ENCODE data around the gene PACS1. TPM values are rescaled to one million over a fixed set of nuclear protein-coding genes. Genes with fewer than 3 reads are reported as not detected.

PACS1 gene
- total RNA-seq, 1 donor from 2014 or later, result 86.9 TPM

- Mint-ChIP-seq H3K4me3 (ENCODE audit: unreplicated experiment) (no peak overlapping the region), H3K36me3 (ENCODE audit: low read depth, unreplicated experiment) (peaks cover 2% of the 10 kb centered on the region), H3K9me3 (ENCODE audit: unreplicated experiment) (no peaks in the 10 kb centered on the region), H3K4me1 (ENCODE audit: low read depth, unreplicated experiment) (peaks cover 23% of the 10 kb centered on the region), H3K27me3 (ENCODE audit: low read depth, unreplicated experiment) (no peaks in the 10 kb centered on the region), H3K27ac (ENCODE audit: unreplicated experiment) (no peak overlapping the region)
- Histone ChIP-seq H3K4me2 (ENCODE audit: low read length) (no peak overlapping the region), H4K20me1 (ENCODE audit: insufficient read depth, low read length) (peaks cover 10% of the 10 kb centered on the region), H3K27ac (ENCODE audit: low read depth, low read length) (no peak overlapping the region), H3K36me3 (ENCODE audit: insufficient read depth, low read length) (no peaks in the 10 kb centered on the region), H3K4me1 (ENCODE audit: insufficient read depth, low read length) (peaks cover 12% of the 10 kb centered on the region), H3K9me3 (ENCODE audit: insufficient read depth, low read depth, low read length) (no peaks in the 10 kb centered on the region), H3K4me3 (ENCODE audit: insufficient read depth, low read depth, low read length) (no peak overlapping the region), H3K79me2 (ENCODE audit: insufficient read depth, low read length) (peaks cover 52% of the 10 kb centered on the region), H2AFZ (ENCODE audit: low read depth, low read length) (no peak overlapping the region), H3K27me3 (ENCODE audit: insufficient read depth, low read length) (no peaks in the 10 kb centered on the region), H3K9ac (ENCODE audit: low read length) (no peak overlapping the region)
- no peak for DNase-seq (ENCODE audit: low read depth)
- TF ChIP-seq CTCF (IDR thresholded peaks at IDR 0.05; ENCODE audit: insufficient read depth, low read depth, low read length) (no peak), EZH2 (IDR thresholded peaks at IDR 0.05; ENCODE audit: insufficient read depth, low read length) (no peak)
- FAIRE-seq, result no peak
These were observed 60.9 kb downstream of the PACS1 start for GRCh38 chr11:66130978-66131377.

- Histone ChIP-seq H4K20me1 (ENCODE audit: insufficient read depth, low read length) (peaks cover 10% of the 10 kb centered on the region), H3K4me2 (ENCODE audit: low read length) (no peak overlapping the region), H3K79me2 (ENCODE audit: insufficient read depth, low read length) (peaks cover 48% of the 10 kb centered on the region), H3K4me1 (ENCODE audit: insufficient read depth, low read length) (peaks cover 10% of the 10 kb centered on the region), H3K9me3 (ENCODE audit: insufficient read depth, low read depth, low read length) (no peaks in the 10 kb centered on the region), H3K36me3 (ENCODE audit: insufficient read depth, low read length) (no peaks in the 10 kb centered on the region), H3K4me3 (ENCODE audit: insufficient read depth, low read depth, low read length) (no peak overlapping the region), H3K27me3 (ENCODE audit: insufficient read depth, low read length) (no peaks in the 10 kb centered on the region), H3K27ac (ENCODE audit: low read depth, low read length) (no peak overlapping the region), H3K9ac (ENCODE audit: low read length) (no peak overlapping the region), H2AFZ (ENCODE audit: low read depth, low read length) (no peak overlapping the region)
- no peak overlapping the region for H3K27ac Mint-ChIP-seq (ENCODE audit: unreplicated experiment)
- H3K36me3 Mint-ChIP-seq (ENCODE audit: low read depth, unreplicated experiment), result peaks cover 2% of the 10 kb centered on the region
- DNase-seq (ENCODE audit: low read depth), result no peak
- H3K4me1 Mint-ChIP-seq (ENCODE audit: low read depth, unreplicated experiment), result peaks cover 23% of the 10 kb centered on the region
- no peak for TF ChIP-seq CTCF (IDR thresholded peaks at IDR 0.05; ENCODE audit: insufficient read depth, low read depth, low read length)
- TF ChIP-seq EZH2 (IDR thresholded peaks at IDR 0.05; ENCODE audit: insufficient read depth, low read length), result no peak
- no peak overlapping the region for H3K4me3 Mint-ChIP-seq (ENCODE audit: unreplicated experiment)
- FAIRE-seq, result no peak
- H3K9me3 Mint-ChIP-seq (ENCODE audit: unreplicated experiment), result no peaks in the 10 kb centered on the region
- H3K27me3 Mint-ChIP-seq (ENCODE audit: low read depth, unreplicated experiment), result no peaks in the 10 kb centered on the region
These were observed 62.0 kb downstream of the PACS1 start for GRCh38 chr11:66131937-66132632.

DNA sequence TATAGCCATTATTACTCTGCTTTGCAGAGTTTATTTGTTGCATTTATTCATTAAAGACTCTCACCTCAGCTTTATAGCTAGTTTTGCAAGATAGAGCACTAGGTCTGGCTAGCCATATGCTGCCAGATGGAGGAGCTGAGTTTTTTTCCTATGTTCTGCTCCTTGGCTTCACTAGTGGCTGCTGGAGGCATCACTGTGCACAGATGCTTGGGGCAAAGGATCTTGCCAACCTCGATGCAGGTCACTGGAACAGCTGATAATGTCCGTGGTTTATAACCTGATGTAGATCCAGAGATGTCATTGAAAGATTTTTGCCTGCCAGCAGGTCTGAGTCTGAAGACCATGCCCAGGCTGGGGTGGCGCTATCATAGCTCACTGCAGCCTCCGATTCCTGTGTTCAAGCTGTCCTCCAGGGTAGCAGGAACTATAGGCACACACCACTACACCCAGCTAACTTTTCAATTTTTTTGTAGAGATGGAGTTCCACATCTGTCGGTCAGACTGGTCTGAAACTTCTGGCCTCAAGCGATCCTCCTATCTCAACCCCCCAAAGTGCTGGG, 63.2 kb downstream of the PACS1 start:
- no peak for TF ChIP-seq EZH2 (IDR thresholded peaks at IDR 0.05; ENCODE audit: insufficient read depth, low read length)
- no peak for TF ChIP-seq CTCF (IDR thresholded peaks at IDR 0.05; ENCODE audit: insufficient read depth, low read depth, low read length)
- Mint-ChIP-seq H3K9me3 (ENCODE audit: unreplicated experiment) (no peaks in the 10 kb centered on the region), H3K27ac (ENCODE audit: unreplicated experiment) (no peak overlapping the region), H3K4me3 (ENCODE audit: unreplicated experiment) (no peak overlapping the region), H3K36me3 (ENCODE audit: low read depth, unreplicated experiment) (no peaks in the 10 kb centered on the region), H3K4me1 (ENCODE audit: low read depth, unreplicated experiment) (peaks cover 15% of the 10 kb centered on the region), H3K27me3 (ENCODE audit: low read depth, unreplicated experiment) (no peaks in the 10 kb centered on the region)
- H4K20me1 ChIP-seq (ENCODE audit: insufficient read depth, low read length), result peaks cover 16% of the 10 kb centered on the region
- FAIRE-seq (no peak), DNase-seq (ENCODE audit: low read depth) (no peak)
- H2AFZ ChIP-seq (ENCODE audit: low read depth, low read length), result no peak overlapping the region
- no peak overlapping the region for H3K4me2 ChIP-seq (ENCODE audit: low read length)
- H3K4me3 ChIP-seq (ENCODE audit: insufficient read depth, low read depth, low read length), result no peak overlapping the region
- H3K36me3 ChIP-seq (ENCODE audit: insufficient read depth, low read length), result no peaks in the 10 kb centered on the region
- H3K27me3 ChIP-seq (ENCODE audit: insufficient read depth, low read length), result no peaks in the 10 kb centered on the region
- H3K27ac ChIP-seq (ENCODE audit: low read depth, low read length), result no peak overlapping the region
- H3K79me2 ChIP-seq (ENCODE audit: insufficient read depth, low read length), result peaks cover 47% of the 10 kb centered on the region
- peaks cover 12% of the 10 kb centered on the region for H3K4me1 ChIP-seq (ENCODE audit: insufficient read depth, low read length)
- no peaks in the 10 kb centered on the region for H3K9me3 ChIP-seq (ENCODE audit: insufficient read depth, low read depth, low read length)
- no peak overlapping the region for H3K9ac ChIP-seq (ENCODE audit: low read length)

Measured in astrocyte (in vitro differentiated cells and primary cell).